ENCODE measurements around the gene CUL1. TPM values are rescaled to one million over a fixed set of nuclear protein-coding genes. Genes with fewer than 3 reads are reported as not detected.

CUL1 gene
- total RNA-seq, 1 experiment from 2014 or later = 72.3 TPM

- no peak overlapping the region for H3K9ac ChIP-seq (ENCODE audit: extremely low read depth, insufficient read length, low read length)
- H3K4me2 ChIP-seq (ENCODE audit: insufficient read depth, insufficient read length, low read length) = no peak overlapping the region
- no peak overlapping the region for H2AFZ ChIP-seq (ENCODE audit: low read length)
- no peak overlapping the region for H3K56ac ChIP-seq (ENCODE audit: insufficient read length, low read depth, low read length)
- no peak overlapping the region for H2BK12ac ChIP-seq (ENCODE audit: insufficient read length, low read depth, low read length)
- no CpG with 5 or more reads among the region's 10 CpGs for WGBS (ENCODE audit: extremely low coverage, insufficient read length, low lambda C conversion rate)
- no peak for DNase-seq
- H3K14ac ChIP-seq (ENCODE audit: insufficient read depth, low read length) = no peak overlapping the region
- H3K23ac ChIP-seq (ENCODE audit: insufficient read length, low read depth, low read length) = no peak overlapping the region
- no peak overlapping the region for H3K18ac ChIP-seq (ENCODE audit: insufficient read length, low read depth, low read length)
- H2BK20ac ChIP-seq (ENCODE audit: low read depth, low read length, poor library complexity, severe bottlenecking) = no peak overlapping the region
- no peak overlapping the region for H2AK5ac ChIP-seq (ENCODE audit: insufficient read length, low read length)
- no peaks in the 10 kb centered on the region for H3K23me2 ChIP-seq (ENCODE audit: insufficient read length, low read depth, low read length, poor library complexity, severe bottlenecking)
- no peaks in the 10 kb centered on the region for H4K20me1 ChIP-seq (ENCODE audit: control insufficient read depth, insufficient read depth, insufficient read length)
- H3K27ac ChIP-seq (ENCODE audit: insufficient read length, low read depth, low read length) = no peak overlapping the region
- Mint-ChIP-seq H3K4me1 (peaks cover 17 to 19% of the 10 kb centered on the region in 2 experiments), H3K9me3 (peaks cover 5 to 12% of the 10 kb centered on the region in 2 experiments; a peak in 4 of 5 replicates), H3K27me3 (ENCODE audit: low read depth) (no peaks in the 10 kb centered on the region), H3K4me3 (no peak overlapping the region), H3K27ac (peak overlapping the region; percentile 29 to 64 (median 30); a peak in 5 of 7 replicates), H3K36me3 (ENCODE audit: insufficient read depth in 1 of 3, low read depth in 3 of 3) (peaks cover 44 to 72% (median 65%) of the 10 kb centered on the region in 3 experiments)
- no peaks in the 10 kb centered on the region for H3K79me1 ChIP-seq (ENCODE audit: insufficient read depth, low read depth, low read length, poor library complexity, severe bottlenecking)
- H2BK15ac ChIP-seq (ENCODE audit: low read depth, low read length) = no peak overlapping the region
- peaks cover 5% of the 10 kb centered on the region for H3K4me1 ChIP-seq (ENCODE audit: insufficient read depth, low read length)
- H3K9me3 ChIP-seq (ENCODE audit: control insufficient read depth, low read depth, low read length) = no peaks in the 10 kb centered on the region
- no peak overlapping the region for H3T11ph ChIP-seq (ENCODE audit: low read length)
- no peak overlapping the region for H2BK5ac ChIP-seq (ENCODE audit: insufficient read length, low read length)
- H4K8ac ChIP-seq (replicated peaks; ENCODE audit: insufficient read length, low read depth, low read length) = no peak overlapping the region
- no peak overlapping the region for H3K4ac ChIP-seq (ENCODE audit: low read depth, low read length)
- H2BK120ac ChIP-seq (ENCODE audit: low read depth, low read length, poor library complexity, severe bottlenecking) = no peak overlapping the region
- no peak overlapping the region for H4K5ac ChIP-seq (ENCODE audit: insufficient read length, low read depth, low read length)
- TF ChIP-seq CTCF (conservative IDR thresholded peaks at IDR 0.05) = no peak
- no peak overlapping the region for H4K91ac ChIP-seq (ENCODE audit: insufficient read length, low read depth, low read length)
- no peaks in the 10 kb centered on the region for H3K79me2 ChIP-seq (ENCODE audit: insufficient read depth, low read length)
- no peaks in the 10 kb centered on the region for H3K27me3 ChIP-seq (ENCODE audit: insufficient read depth, low read length)
Observed at GRCh38 chr7:148802101-148802493, 103.4 kb downstream of the CUL1 start.
